NCI-H146 treated with DMSO at 0.1 percent for 48 hours (cell line): ENCODE data around the gene DDX11.
"Not testable (repeated sequence)": the region's sequence is repeated elsewhere in the genome, so short reads cannot be mapped to it uniquely, and the experiment has no call there.

Source experiments
- DNase-seq: peaks from one replicate; lab custom pipeline; 2025; ENCODE audit not compliant: unreplicated experiment; lab: John Stamatoyannopoulos, UW

DDX11 gene

GRCh38 chr12:31121022-31121728, 47.5 kb downstream of the DDX11 start:
- not testable (repeated sequence) for DNase-seq

- no peak for DNase-seq
Measured at GRCh38 chr12:31122481-31122880, 48.8 kb downstream of the DDX11 start.

- DNase-seq = not testable (repeated sequence)
Measured at GRCh38 chr12:31124158-31124557, 50.5 kb downstream of the DDX11 start.

- not testable (repeated sequence) for DNase-seq
Measured at GRCh38 chr12:31125171-31125570, 51.5 kb downstream of the DDX11 start.

- not testable (repeated sequence) for DNase-seq
Measured at GRCh38 chr12:31127209-31127848, 53.7 kb downstream of the DDX11 start.

- not testable (repeated sequence) for DNase-seq
Measured at GRCh38 chr12:31136581-31136980, 62.9 kb downstream of the DDX11 start.

- DNase-seq = not testable (repeated sequence)
Measured at GRCh38 chr12:31144768-31145167, 71.1 kb downstream of the DDX11 start.

- not testable (repeated sequence) for DNase-seq
Measured at GRCh38 chr12:31145296-31145695, 71.6 kb downstream of the DDX11 start.

GRCh38 chr12:31147415-31147814, 73.8 kb downstream of the DDX11 start:
- DNase-seq = not testable (repeated sequence)

- DNase-seq = not testable (repeated sequence)
Measured at GRCh38 chr12:31150766-31151165, 77.1 kb downstream of the DDX11 start.
